HS-27A (cell line): Measurements from ENCODE around the gene APBA2.
"Not testable (repeated sequence)": the region's sequence is repeated elsewhere in the genome, so short reads cannot be mapped to it uniquely, and the experiment has no call there.

ENCODE experiments used
- DNase-seq: peaks from one replicate; pipeline ENCODE4 v3.0.0-alpha.2; 2012; ENCODE audit warnings: low read depth, missing footprints

APBA2 gene

DNA sequence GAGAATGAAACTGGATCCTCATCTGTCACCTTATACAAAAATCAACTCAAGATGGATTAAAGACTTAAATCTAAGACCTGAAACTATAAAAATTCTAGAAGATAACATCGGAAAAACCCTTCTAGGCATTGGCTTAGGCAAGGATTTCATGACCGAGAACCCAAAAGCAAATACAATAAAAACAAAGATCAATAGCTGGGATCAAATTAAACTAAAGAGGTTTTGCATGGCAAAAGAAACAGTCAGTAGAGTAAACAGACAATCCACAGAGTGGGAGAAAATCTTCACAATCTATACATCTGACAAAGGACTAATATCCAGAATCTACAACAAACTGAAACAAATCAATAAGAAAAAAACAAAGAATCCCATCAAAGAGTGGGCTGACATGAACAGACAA, 281.3 kb downstream of the APBA2 start:
- not testable (repeated sequence) for DNase-seq
